K562 (cell line): Measurements from ENCODE around the gene HSPE1. TPM values are rescaled to one million over a fixed set of nuclear protein-coding genes. Genes with fewer than 3 reads are reported as not detected.

Experiments used
- ARID2 ChIP-seq: fragments of 450-650 bp; IDR thresholded peaks from 2 replicates; pipeline ENCODE4 v1.6.1; 2017; ENCODE audit warnings: antibody characterized with exemption, mild to moderate bottlenecking
- ATF6 ChIP-seq: sonication (generic); formaldehyde crosslinking; IDR thresholded peaks from 2 replicates; pipeline ENCODE4 v1.4.0; 2020; ENCODE audit warnings: mild to moderate bottlenecking, missing genetic modification reagents
- FOXO4 ChIP-seq: fragments of 450-650 bp; formaldehyde crosslinking; IDR thresholded peaks from 2 replicates; pipeline ENCODE4 v1.4.0; 2020; ENCODE audit warnings: mild to moderate bottlenecking, moderate library complexity
- HMG20A ChIP-seq: fragments of 450-650 bp; formaldehyde crosslinking; conservative IDR thresholded peaks from 2 replicates; pipeline ENCODE4 v1.4.0; 2020; ENCODE audit warnings: mild to moderate bottlenecking, mixed read lengths
- JUNB ChIP-seq: fragments of 450-650 bp; formaldehyde crosslinking; conservative IDR thresholded peaks from 2 replicates; pipeline ENCODE4 v1.4.0; 2020; ENCODE audit warnings: mild to moderate bottlenecking
- LCOR ChIP-seq: sonication (generic); formaldehyde crosslinking; IDR thresholded peaks from 2 replicates; pipeline ENCODE4 v1.8.0; 2022; ENCODE audit warnings: mild to moderate bottlenecking, missing genetic modification reagents
- MTF1 ChIP-seq: fragments of 250-450 bp; sonication (Bioruptor Pico); IDR thresholded peaks from 2 replicates; pipeline ENCODE4 v1.9.0; 2021; ENCODE audit warnings: moderate library complexity, mild to moderate bottlenecking, inconsistent platforms, borderline replicate concordance
- MXI1 ChIP-seq: IDR thresholded peaks from 2 replicates; pipeline ENCODE4 v1.6.1; 2011; ENCODE audit warnings: low read depth, mild to moderate bottlenecking, improper control_type of control experiment, low read length
- POLR2B ChIP-seq: fragments of 450-650 bp; IDR thresholded peaks from 2 replicates; pipeline ENCODE4 v1.6.1; 2018; ENCODE audit warnings: low read depth; ENCODE audit not compliant: partially characterized antibody
- SIX5 ChIP-seq, 2 experiments: IDR thresholded peaks; 2 replicates each; pipeline ENCODE4 v1.6.1; 2011; ENCODE audit warnings: low read length in 2 of 2, borderline replicate concordance in 1 of 2, low read depth in 1 of 2, mild to moderate bottlenecking in 1 of 2, moderate library complexity in 1 of 2; ENCODE audit not compliant: insufficient read depth in 1 of 2
- TFAM ChIP-seq: fragments of 250-450 bp; sonication (Bioruptor Pico); conservative IDR thresholded peaks from 2 replicates; pipeline ENCODE4 v1.5.0; 2021; ENCODE audit warnings: mild to moderate bottlenecking, moderate library complexity
- TRIM24 ChIP-seq, 2 experiments: fragments of 450-650 bp; IDR thresholded peaks; 2 replicates each; pipeline ENCODE4 v1.6.1; 2016
- YBX1 ChIP-seq: fragments of 450-650 bp; IDR thresholded peaks from 2 replicates; pipeline ENCODE4 v1.7.1; 2016; ENCODE audit warnings: mild to moderate bottlenecking
- ZC3H8 ChIP-seq: fragments of 450-650 bp; IDR thresholded peaks from 2 replicates; pipeline ENCODE4 v1.6.1; 2017
- ZNF175 ChIP-seq: fragments of 200-800 bp; sonication (Bioruptor generic); IDR thresholded peaks from 2 replicates; pipeline ENCODE4 v1.6.1; 2016; ENCODE audit warnings: low read depth, mild to moderate bottlenecking, missing genetic modification characterization, missing compliant biosample characterization
- ZNF224 ChIP-seq: sonication (generic); formaldehyde crosslinking; IDR thresholded peaks from 2 replicates; pipeline ENCODE4 v1.8.0; 2022; ENCODE audit warnings: mild to moderate bottlenecking, missing genetic modification reagents
- ZNF444 ChIP-seq: fragments of 250-450 bp; sonication (Bioruptor Pico); IDR thresholded peaks from 2 replicates; pipeline ENCODE4 v1.4.0; 2020; ENCODE audit warnings: mild to moderate bottlenecking, moderate library complexity
- polyA plus RNA-seq, 8 experiments: library from polyadenylated mRNA; depleted of rRNA in 4 of 8; stranded (reverse) in 5 of 8; unstranded in 3 of 8; fragments of >200 nt; fragmentation: Nextera tagmentation in 2 of 8; fragmentation: Illumina TruSeq in 1 of 8; extraction: Ambion mirVana in 2 of 8; extraction: Trizol in 1 of 8; gene quantifications; 2 replicates each; pipeline versions ENCODE4 v1.2.1 to v1.2.3, GENCODE V29; 2011 to 2014; ENCODE audit warnings: inconsistent platforms in 1 of 8, missing spikeins in 1 of 8
- total RNA-seq, 7 experiments: library from RNA; depleted of rRNA in 6 of 7; stranded (reverse); fragments of >200 nt in 6 of 7; fragmentation: Illumina TruSeq in 2 of 7; extraction: Trizol in 2 of 7; gene quantifications; 2 replicates each; pipeline versions ENCODE4 v1.2.1 to v1.2.3, GENCODE V29; 2011 to 2021; ENCODE audit warnings: low replicate concordance in 1 of 7
- TF ChIP-seq, protein P1 (sequence below): fragments of 450-650 bp; conservative IDR thresholded peaks from 2 replicates; pipeline ENCODE4 v1.6.1; 2016; ENCODE audit warnings: missing genetic modification characterization, low read depth, mild to moderate bottlenecking, control low read depth, missing compliant biosample characterization
- TF ChIP-seq, protein P2 (sequence below), 2 experiments: fragments of 450-650 bp; IDR thresholded peaks; 2 replicates each; pipeline ENCODE4 v1.6.1; 2018; ENCODE audit warnings: mild to moderate bottlenecking in 2 of 2, low read depth in 1 of 2; ENCODE audit not compliant: partially characterized antibody in 2 of 2
- TF ChIP-seq, protein P3 (sequence below): sonication (generic); formaldehyde crosslinking; IDR thresholded peaks from 2 replicates; pipeline ENCODE4 v1.8.0; 2022; ENCODE audit warnings: missing genetic modification reagents, mild to moderate bottlenecking, moderate library complexity, borderline replicate concordance

HSPE1 gene
- total and polyA plus RNA-seq, 9 of the 15 experiments (the other 6 are each of a cell fraction or from before 2014, with no cell fraction given): 223 to 1,007 (median 612) TPM

- TF ChIP-seq, protein P1, sequence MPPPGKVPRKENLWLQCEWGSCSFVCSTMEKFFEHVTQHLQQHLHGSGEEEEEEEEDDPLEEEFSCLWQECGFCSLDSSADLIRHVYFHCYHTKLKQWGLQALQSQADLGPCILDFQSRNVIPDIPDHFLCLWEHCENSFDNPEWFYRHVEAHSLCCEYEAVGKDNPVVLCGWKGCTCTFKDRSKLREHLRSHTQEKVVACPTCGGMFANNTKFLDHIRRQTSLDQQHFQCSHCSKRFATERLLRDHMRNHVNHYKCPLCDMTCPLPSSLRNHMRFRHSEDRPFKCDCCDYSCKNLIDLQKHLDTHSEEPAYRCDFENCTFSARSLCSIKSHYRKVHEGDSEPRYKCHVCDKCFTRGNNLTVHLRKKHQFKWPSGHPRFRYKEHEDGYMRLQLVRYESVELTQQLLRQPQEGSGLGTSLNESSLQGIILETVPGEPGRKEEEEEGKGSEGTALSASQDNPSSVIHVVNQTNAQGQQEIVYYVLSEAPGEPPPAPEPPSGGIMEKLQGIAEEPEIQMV (tag): no peak
- TF ChIP-seq POLR2B (peak; percentile 18), ARID2 (no peak), JUNB (CRISPR knock-in tag) (no peak), TFAM (CRISPR knock-in tag) (no peak), ZNF444 (CRISPR knock-in tag) (no peak), TRIM24 (IDR thresholded peaks at IDR 0.05) (no peak), YBX1 (no peak), MTF1 (CRISPR knock-in tag) (no peak), ATF6 (CRISPR knock-in tag) (no peak), ZNF175 (CRISPR knock-in tag) (no peak), HMG20A (no peak), LCOR (CRISPR knock-in tag) (no peak), SIX5 (IDR thresholded peaks at IDR 0.05; ENCODE audit: borderline replicate concordance in 1 of 2, insufficient read depth in 1 of 2, low read depth in 1 of 2, low read length in 2 of 2) (no peak), ZC3H8 (no peak), ZNF224 (CRISPR knock-in tag) (no peak), FOXO4 (CRISPR knock-in tag) (no peak), MXI1 (no peak)
- TF ChIP-seq, protein P2, sequence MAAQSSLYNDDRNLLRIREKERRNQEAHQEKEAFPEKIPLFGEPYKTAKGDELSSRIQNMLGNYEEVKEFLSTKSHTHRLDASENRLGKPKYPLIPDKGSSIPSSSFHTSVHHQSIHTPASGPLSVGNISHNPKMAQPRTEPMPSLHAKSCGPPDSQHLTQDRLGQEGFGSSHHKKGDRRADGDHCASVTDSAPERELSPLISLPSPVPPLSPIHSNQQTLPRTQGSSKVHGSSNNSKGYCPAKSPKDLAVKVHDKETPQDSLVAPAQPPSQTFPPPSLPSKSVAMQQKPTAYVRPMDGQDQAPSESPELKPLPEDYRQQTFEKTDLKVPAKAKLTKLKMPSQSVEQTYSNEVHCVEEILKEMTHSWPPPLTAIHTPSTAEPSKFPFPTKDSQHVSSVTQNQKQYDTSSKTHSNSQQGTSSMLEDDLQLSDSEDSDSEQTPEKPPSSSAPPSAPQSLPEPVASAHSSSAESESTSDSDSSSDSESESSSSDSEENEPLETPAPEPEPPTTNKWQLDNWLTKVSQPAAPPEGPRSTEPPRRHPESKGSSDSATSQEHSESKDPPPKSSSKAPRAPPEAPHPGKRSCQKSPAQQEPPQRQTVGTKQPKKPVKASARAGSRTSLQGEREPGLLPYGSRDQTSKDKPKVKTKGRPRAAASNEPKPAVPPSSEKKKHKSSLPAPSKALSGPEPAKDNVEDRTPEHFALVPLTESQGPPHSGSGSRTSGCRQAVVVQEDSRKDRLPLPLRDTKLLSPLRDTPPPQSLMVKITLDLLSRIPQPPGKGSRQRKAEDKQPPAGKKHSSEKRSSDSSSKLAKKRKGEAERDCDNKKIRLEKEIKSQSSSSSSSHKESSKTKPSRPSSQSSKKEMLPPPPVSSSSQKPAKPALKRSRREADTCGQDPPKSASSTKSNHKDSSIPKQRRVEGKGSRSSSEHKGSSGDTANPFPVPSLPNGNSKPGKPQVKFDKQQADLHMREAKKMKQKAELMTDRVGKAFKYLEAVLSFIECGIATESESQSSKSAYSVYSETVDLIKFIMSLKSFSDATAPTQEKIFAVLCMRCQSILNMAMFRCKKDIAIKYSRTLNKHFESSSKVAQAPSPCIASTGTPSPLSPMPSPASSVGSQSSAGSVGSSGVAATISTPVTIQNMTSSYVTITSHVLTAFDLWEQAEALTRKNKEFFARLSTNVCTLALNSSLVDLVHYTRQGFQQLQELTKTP (IDR thresholded peaks at IDR 0.05; ENCODE audit: low read depth in 1 of 2, partially characterized antibody in 2 of 2): no peak
- TF ChIP-seq, protein P3, sequence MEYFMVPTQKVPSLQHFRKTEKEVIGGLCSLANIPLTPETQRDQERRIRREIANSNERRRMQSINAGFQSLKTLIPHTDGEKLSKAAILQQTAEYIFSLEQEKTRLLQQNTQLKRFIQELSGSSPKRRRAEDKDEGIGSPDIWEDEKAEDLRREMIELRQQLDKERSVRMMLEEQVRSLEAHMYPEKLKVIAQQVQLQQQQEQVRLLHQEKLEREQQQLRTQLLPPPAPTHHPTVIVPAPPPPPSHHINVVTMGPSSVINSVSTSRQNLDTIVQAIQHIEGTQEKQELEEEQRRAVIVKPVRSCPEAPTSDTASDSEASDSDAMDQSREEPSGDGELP (CRISPR knock-in tag): no peak
Observed at GRCh38 chr2:197452754-197453122, 47.4 kb upstream of the HSPE1 start (continued).
